Lower lobe of right lung (tissue), 2 donors: ENCODE data around the gene CEP131. TPM values are rescaled to one million over a fixed set of nuclear protein-coding genes. Genes with fewer than 3 reads are reported as not detected.

Source experiments
- ATAC-seq, 2 donors: fragments of 200-7000 bp; cut with Tn5 transposase; one replicate each; pipeline ENCODE4 v1.9.1; 2020 to 2022; ENCODE audit warnings: mild to moderate bottlenecking in 2 of 2, moderate library complexity in 2 of 2
- DNase-seq: peaks from one replicate; pipeline ENCODE4 v3.0.0-alpha.2; 2020
- H3K27ac ChIP-seq: fragments of 200-600 bp; one replicate; pipeline ENCODE4 v1.8.0; 2022
- H3K27me3 ChIP-seq: fragments of 200-600 bp; one replicate; pipeline ENCODE4 v1.8.0; 2022; ENCODE audit warnings: low read depth
- H3K36me3 ChIP-seq: fragments of 200-600 bp; one replicate; pipeline ENCODE4 v1.8.0; 2022; ENCODE audit warnings: mild to moderate bottlenecking
- H3K4me1 ChIP-seq: fragments of 200-600 bp; one replicate; pipeline ENCODE4 v1.8.0; 2022
- H3K4me3 ChIP-seq: fragments of 200-600 bp; one replicate; pipeline ENCODE4 v1.8.0; 2022; ENCODE audit warnings: mild to moderate bottlenecking
- H3K9me3 ChIP-seq: fragments of 200-600 bp; one replicate; pipeline ENCODE4 v1.8.0; 2022
- intact Hi-C: fragments of 100-400 bp; cut with DNase I; formaldehyde crosslinking; loops from one replicate; pipeline ENCODE4 v1.11.0; 2022
- total RNA-seq: library from RNA; stranded (reverse); fragmentation: NEBNext Ultra II Directional; extraction: Animal tissue kit (Norgen Biotek cat#: 25700); gene quantifications from one replicate; pipeline ENCODE4 v1.2.1, GENCODE V29; 2021
- TF ChIP-seq, protein P1 (sequence below): fragments of 200-600 bp; IDR thresholded peaks from one replicate; pipeline ENCODE4 v1.8.0; 2022; ENCODE audit warnings: antibody characterized with exemption, mild to moderate bottlenecking
- donor health status: DM: no; HTN: yes; CAD: no; lungs with severe emphysema.

CEP131 gene
- total RNA-seq, 1 donor from 2014 or later: 8.3 TPM

DNA sequence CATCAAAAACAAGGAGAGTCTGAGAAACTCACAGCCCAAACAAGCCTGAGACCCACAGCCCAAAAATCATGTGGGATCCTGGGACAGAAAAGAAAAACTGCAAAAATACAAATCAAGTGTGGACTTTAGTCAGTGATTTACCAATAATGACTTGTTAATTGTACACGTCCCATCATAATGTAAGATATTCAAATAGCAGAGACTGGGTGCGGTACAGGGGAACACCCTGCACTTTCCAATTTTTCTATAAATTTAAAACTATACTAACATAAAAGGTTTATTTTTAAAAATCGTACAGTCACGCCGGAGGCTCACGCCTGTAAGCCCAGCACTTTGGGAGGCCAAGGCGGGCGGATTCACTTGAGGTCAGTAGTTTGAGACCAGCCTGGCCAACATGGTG, 8.8 kb downstream of the CEP131 start:
- Histone ChIP-seq H3K4me1 (no peaks in the 10 kb centered on the region), H3K4me3 (no peak overlapping the region), H3K36me3 (no peaks in the 10 kb centered on the region), H3K27me3 (no peaks in the 10 kb centered on the region), H3K9me3 (no peaks in the 10 kb centered on the region), H3K27ac (no peak overlapping the region)
- TF ChIP-seq, protein P1, sequence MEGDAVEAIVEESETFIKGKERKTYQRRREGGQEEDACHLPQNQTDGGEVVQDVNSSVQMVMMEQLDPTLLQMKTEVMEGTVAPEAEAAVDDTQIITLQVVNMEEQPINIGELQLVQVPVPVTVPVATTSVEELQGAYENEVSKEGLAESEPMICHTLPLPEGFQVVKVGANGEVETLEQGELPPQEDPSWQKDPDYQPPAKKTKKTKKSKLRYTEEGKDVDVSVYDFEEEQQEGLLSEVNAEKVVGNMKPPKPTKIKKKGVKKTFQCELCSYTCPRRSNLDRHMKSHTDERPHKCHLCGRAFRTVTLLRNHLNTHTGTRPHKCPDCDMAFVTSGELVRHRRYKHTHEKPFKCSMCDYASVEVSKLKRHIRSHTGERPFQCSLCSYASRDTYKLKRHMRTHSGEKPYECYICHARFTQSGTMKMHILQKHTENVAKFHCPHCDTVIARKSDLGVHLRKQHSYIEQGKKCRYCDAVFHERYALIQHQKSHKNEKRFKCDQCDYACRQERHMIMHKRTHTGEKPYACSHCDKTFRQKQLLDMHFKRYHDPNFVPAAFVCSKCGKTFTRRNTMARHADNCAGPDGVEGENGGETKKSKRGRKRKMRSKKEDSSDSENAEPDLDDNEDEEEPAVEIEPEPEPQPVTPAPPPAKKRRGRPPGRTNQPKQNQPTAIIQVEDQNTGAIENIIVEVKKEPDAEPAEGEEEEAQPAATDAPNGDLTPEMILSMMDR: no peak
- no peak for DNase-seq
- no peak for ATAC-seq
- intact Hi-C loops: no loop called here

DNA sequence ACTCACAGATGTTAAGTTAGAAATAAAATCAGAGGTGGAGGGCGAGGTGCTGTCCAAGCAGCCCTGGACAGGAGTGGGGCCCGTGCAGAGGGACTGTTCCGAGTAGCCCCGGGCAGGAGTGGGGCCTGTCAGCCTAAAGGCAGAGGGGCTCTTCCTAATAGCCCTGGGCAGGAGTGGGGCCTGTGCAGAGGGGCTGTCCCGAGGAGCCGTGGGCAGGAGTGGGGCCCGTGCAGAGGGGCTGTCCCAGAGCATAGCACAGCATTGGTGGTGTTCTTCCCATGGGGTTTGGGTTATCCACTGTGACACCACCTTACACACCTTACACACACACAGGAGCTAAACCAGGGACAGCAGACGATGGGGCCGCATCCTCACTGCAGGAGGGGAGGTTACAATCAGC, 10.4 kb downstream of the CEP131 start:
- TF ChIP-seq, protein P1: no peak
- Histone ChIP-seq H3K27me3 (no peaks in the 10 kb centered on the region), H3K36me3 (no peaks in the 10 kb centered on the region), H3K4me1 (no peaks in the 10 kb centered on the region), H3K9me3 (no peaks in the 10 kb centered on the region), H3K27ac (no peak overlapping the region), H3K4me3 (no peak overlapping the region)
- intact Hi-C loops: no loop called here
- no peak for ATAC-seq
- no peak for DNase-seq

DNA sequence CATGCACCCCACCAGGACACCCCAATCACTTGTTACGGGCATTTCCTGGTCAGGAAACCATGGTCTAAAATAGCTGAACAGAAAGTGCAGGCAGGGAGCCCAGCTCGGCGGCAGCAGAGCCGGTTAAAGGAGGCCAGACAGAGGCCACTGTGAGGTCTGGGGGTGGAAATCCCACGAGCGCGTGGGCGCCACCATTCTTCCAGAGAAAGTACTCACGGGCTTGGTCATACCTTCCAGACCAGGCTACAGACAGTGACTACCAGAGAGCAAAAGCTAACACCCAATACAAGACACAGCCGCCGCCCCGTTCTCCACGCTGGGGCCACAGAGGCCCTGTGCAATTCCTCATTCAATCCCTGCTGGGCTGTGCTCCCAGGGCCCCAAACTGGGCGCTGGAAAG, 11.9 kb downstream of the CEP131 start:
- H3K27ac ChIP-seq: no peak overlapping the region
- H3K36me3 ChIP-seq: no peaks in the 10 kb centered on the region
- ATAC-seq (no peak), DNase-seq (no peak)
- TF ChIP-seq, protein P1: no peak
- intact Hi-C loops: no loop called here
- H3K9me3 ChIP-seq: no peaks in the 10 kb centered on the region
- H3K4me1 ChIP-seq: no peaks in the 10 kb centered on the region
- no peak overlapping the region for H3K4me3 ChIP-seq
- no peaks in the 10 kb centered on the region for H3K27me3 ChIP-seq

DNA sequence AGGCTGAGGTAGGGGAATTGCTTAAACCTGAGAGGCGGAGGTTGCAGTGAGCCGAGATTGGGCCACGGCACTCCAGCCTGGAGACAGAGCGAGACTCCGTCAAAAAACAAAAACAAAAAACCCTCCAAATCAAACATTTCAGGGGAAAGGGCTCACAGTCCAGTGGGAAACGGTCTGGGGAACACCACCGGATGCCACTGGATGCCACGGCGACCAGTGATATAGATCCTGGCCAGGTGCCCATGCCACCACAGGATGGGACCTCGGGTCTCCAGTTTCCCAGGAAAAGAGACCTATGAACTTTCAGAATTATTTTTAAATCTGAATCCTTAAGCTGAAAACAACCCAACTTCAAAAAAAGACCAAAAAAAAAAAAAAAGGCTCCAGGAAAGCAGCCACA, 12.3 kb downstream of the CEP131 start:
- H3K27ac ChIP-seq: no peak overlapping the region
- no peaks in the 10 kb centered on the region for H3K9me3 ChIP-seq
- no peaks in the 10 kb centered on the region for H3K27me3 ChIP-seq
- TF ChIP-seq, protein P1: no peak
- DNase-seq: no peak
- H3K4me3 ChIP-seq: no peak overlapping the region
- no peaks in the 10 kb centered on the region for H3K4me1 ChIP-seq
- intact Hi-C loops: no loop called here
- no peaks in the 10 kb centered on the region for H3K36me3 ChIP-seq
- ATAC-seq: no peak

DNA sequence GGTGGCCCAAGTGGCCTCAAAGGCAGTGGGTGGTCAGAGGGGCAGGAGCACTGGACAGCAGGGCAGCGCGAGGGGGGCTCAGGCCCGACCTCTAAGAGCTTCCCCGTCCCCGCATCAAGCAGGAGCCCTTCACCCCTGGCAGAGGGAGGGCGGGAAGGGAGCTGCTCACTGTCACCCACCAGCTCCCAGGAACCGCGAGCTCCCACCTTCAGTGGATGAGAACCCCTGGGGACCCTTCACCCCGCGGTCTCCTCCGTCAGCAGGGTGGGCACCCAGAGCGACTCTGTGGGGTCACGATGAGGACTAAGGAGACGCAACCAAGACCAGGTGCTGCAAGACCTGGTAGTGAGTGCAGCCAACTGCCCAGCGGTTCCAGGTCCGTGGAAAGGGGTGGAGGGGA, 13.6 kb downstream of the CEP131 start:
- Histone ChIP-seq H3K4me3 (no peak overlapping the region), H3K27me3 (no peaks in the 10 kb centered on the region), H3K36me3 (no peaks in the 10 kb centered on the region), H3K9me3 (no peaks in the 10 kb centered on the region), H3K27ac (no peak overlapping the region), H3K4me1 (no peaks in the 10 kb centered on the region)
- ATAC-seq: no peak
- no peak for DNase-seq
- TF ChIP-seq, protein P1: no peak
- intact Hi-C loops: no loop called here

DNA sequence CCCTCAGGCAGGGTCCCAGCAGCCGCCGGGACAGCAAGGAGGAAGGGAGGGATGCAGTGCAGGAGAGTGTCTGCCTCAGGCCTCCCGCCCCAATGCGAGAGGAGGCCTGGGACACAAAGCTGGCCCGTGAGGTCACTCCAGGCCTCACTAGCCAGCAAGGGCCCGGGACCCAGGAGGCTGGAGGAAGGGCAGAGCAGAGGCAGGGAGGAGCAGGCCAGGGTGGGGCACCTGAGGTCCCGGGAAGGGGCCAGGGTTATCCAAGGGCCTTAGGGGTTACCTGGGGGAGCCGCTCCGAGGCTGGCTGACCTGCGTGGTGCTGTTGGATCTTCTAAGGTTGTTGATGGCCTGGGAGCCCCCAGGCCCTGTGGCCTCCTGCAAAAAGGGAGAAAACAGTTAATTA, 14.1 kb downstream of the CEP131 start:
- Histone ChIP-seq H3K4me1 (no peaks in the 10 kb centered on the region), H3K27ac (no peak overlapping the region), H3K27me3 (no peaks in the 10 kb centered on the region), H3K9me3 (no peaks in the 10 kb centered on the region), H3K4me3 (no peak overlapping the region), H3K36me3 (no peaks in the 10 kb centered on the region)
- TF ChIP-seq, protein P1: no peak
- DNase-seq: no peak
- intact Hi-C loops: no loop called here
- no peak for ATAC-seq
